Measurements from ENCODE around the gene RTP4.
"Not testable (repeated sequence)": the region's sequence is repeated elsewhere in the genome, so short reads cannot be mapped to it uniquely, and the experiment has no call there.

The RTP4 gene

GRCh38 chr3:187398955-187399354 is 30.8 kb downstream of the RTP4 start:
- FAIRE-seq (no peak), DNase-seq (ENCODE audit: insufficient read length, low spot score) (no peak)
- TF ChIP-seq POLR2AphosphoS5 (IDR thresholded peaks at IDR 0.05; ENCODE audit: low read depth, low read length), result no peak
- TF ChIP-seq POU2F2 (IDR thresholded peaks at IDR 0.05; ENCODE audit: low read depth, low read length), result no peak
- TF ChIP-seq SPI1 (IDR thresholded peaks at IDR 0.05; ENCODE audit: low read depth, low read length), result no peak
- no peak for TF ChIP-seq TAF1 (IDR thresholded peaks at IDR 0.05; ENCODE audit: low read depth, low read length)
- TF ChIP-seq POLR2A (IDR thresholded peaks at IDR 0.05; ENCODE audit: low read depth, low read length), result no peak

- no peak for DNase-seq (ENCODE audit: insufficient read length, low spot score)
- FAIRE-seq, result no peak
- no peak for TF ChIP-seq POLR2AphosphoS5 (IDR thresholded peaks at IDR 0.05; ENCODE audit: low read depth, low read length)
- no peak for TF ChIP-seq POLR2A (IDR thresholded peaks at IDR 0.05; ENCODE audit: low read depth, low read length)
- TF ChIP-seq POU2F2 (IDR thresholded peaks at IDR 0.05; ENCODE audit: low read depth, low read length), result no peak
- TF ChIP-seq TAF1 (IDR thresholded peaks at IDR 0.05; ENCODE audit: low read depth, low read length), result no peak
- no peak for TF ChIP-seq PAX5 (IDR thresholded peaks at IDR 0.05; ENCODE audit: insufficient read depth, low read length, severe bottlenecking)
- TF ChIP-seq SPI1 (IDR thresholded peaks at IDR 0.05; ENCODE audit: low read depth, low read length), result no peak
Observed at GRCh38 chr3:187400756-187401155, 32.6 kb downstream of the RTP4 start.

- no peak for DNase-seq (ENCODE audit: insufficient read length, low spot score)
- no peak for FAIRE-seq
- TF ChIP-seq POLR2A (IDR thresholded peaks at IDR 0.05; ENCODE audit: low read depth, low read length) (no peak), POLR2AphosphoS5 (IDR thresholded peaks at IDR 0.05; ENCODE audit: low read depth, low read length) (no peak), POU2F2 (IDR thresholded peaks at IDR 0.05; ENCODE audit: low read depth, low read length) (no peak), SPI1 (IDR thresholded peaks at IDR 0.05; ENCODE audit: low read depth, low read length) (no peak), TAF1 (IDR thresholded peaks at IDR 0.05; ENCODE audit: low read depth, low read length) (no peak)
Observed at GRCh38 chr3:187401856-187402255, 33.7 kb downstream of the RTP4 start.

GRCh38 chr3:187403768-187404288 is 35.6 kb downstream of the RTP4 start:
- DNase-seq (ENCODE audit: insufficient read length, low spot score), result no peak
- TF ChIP-seq POLR2AphosphoS5 (IDR thresholded peaks at IDR 0.05; ENCODE audit: low read depth, low read length) (no peak), SPI1 (IDR thresholded peaks at IDR 0.05; ENCODE audit: low read depth, low read length) (no peak), POLR2A (IDR thresholded peaks at IDR 0.05; ENCODE audit: low read depth, low read length) (no peak), POU2F2 (IDR thresholded peaks at IDR 0.05; ENCODE audit: low read depth, low read length) (no peak), PAX5 (IDR thresholded peaks at IDR 0.05; ENCODE audit: insufficient read depth, low read length, severe bottlenecking) (no peak), TAF1 (IDR thresholded peaks at IDR 0.05; ENCODE audit: low read depth, low read length) (no peak)
- FAIRE-seq, result no peak

GRCh38 chr3:187406927-187407326 is 38.7 kb downstream of the RTP4 start:
- TF ChIP-seq PAX5 (IDR thresholded peaks at IDR 0.05; ENCODE audit: insufficient read depth, low read length, severe bottlenecking) (no peak), POU2F2 (IDR thresholded peaks at IDR 0.05; ENCODE audit: low read depth, low read length) (no peak), POLR2AphosphoS5 (IDR thresholded peaks at IDR 0.05; ENCODE audit: low read depth, low read length) (no peak), SPI1 (IDR thresholded peaks at IDR 0.05; ENCODE audit: low read depth, low read length) (no peak), POLR2A (IDR thresholded peaks at IDR 0.05; ENCODE audit: low read depth, low read length) (no peak), TAF1 (IDR thresholded peaks at IDR 0.05; ENCODE audit: low read depth, low read length) (no peak)
- FAIRE-seq, result no peak
- DNase-seq (ENCODE audit: insufficient read length, low spot score), result no peak

- not testable (repeated sequence) for DNase-seq (ENCODE audit: insufficient read length, low spot score); FAIRE-seq
Observed at GRCh38 chr3:187411991-187412781, 44.0 kb downstream of the RTP4 start.
